Upper lobe of right lung (tissue), 1 donor: ENCODE measurements around the gene LRFN2. TPM values are rescaled to one million over a fixed set of nuclear protein-coding genes. Genes with fewer than 3 reads are reported as not detected.

ENCODE experiments used
- ATAC-seq: fragments of 200-7000 bp; cut with Tn5 transposase; one replicate; pipeline ENCODE4 v1.9.1; 2020; ENCODE audit warnings: mild to moderate bottlenecking, moderate library complexity
- DNase-seq: peaks from one replicate; pipeline ENCODE4 v3.0.0-alpha.2; 2020
- H3K27ac ChIP-seq: fragments of 200-600 bp; one replicate; pipeline ENCODE4 v1.8.0; 2022
- H3K27me3 ChIP-seq: fragments of 200-600 bp; one replicate; pipeline ENCODE4 v1.8.0; 2022; ENCODE audit warnings: mild to moderate bottlenecking
- H3K36me3 ChIP-seq: fragments of 200-600 bp; one replicate; pipeline ENCODE4 v1.8.0; 2022
- H3K4me1 ChIP-seq: fragments of 200-600 bp; one replicate; pipeline ENCODE4 v1.8.0; 2022
- H3K4me3 ChIP-seq: fragments of 200-600 bp; one replicate; pipeline ENCODE4 v1.8.0; 2022; ENCODE audit warnings: mild to moderate bottlenecking
- H3K9me3 ChIP-seq: fragments of 200-600 bp; one replicate; pipeline ENCODE4 v1.8.0; 2022
- CTCF ChIP-seq: fragments of 200-600 bp; IDR thresholded peaks from one replicate; pipeline ENCODE4 v1.8.0; 2022; ENCODE audit warnings: antibody characterized with exemption
- intact Hi-C: fragments of 100-400 bp; cut with DNase I; formaldehyde crosslinking; loops from one replicate; pipeline ENCODE4 v1.11.0; 2022
- total RNA-seq: library from RNA; stranded (reverse); fragmentation: NEBNext Ultra II Directional; extraction: Animal tissue kit (Norgen Biotek cat#: 25700); gene quantifications from one replicate; pipeline ENCODE4 v1.2.1, GENCODE V29; 2021
- donor health status: DM: no; HTN: yes; CAD: no; lungs with severe emphysema.

The LRFN2 gene
- total RNA-seq, 1 donor from 2014 or later: not detected

GRCh38 chr6:40520084-40520483, 67.1 kb downstream of the LRFN2 start:
- no peak for ATAC-seq
- Histone ChIP-seq H3K27me3 (peaks cover 16% of the 10 kb centered on the region), H3K9me3 (no peaks in the 10 kb centered on the region), H3K4me3 (no peak overlapping the region), H3K36me3 (no peaks in the 10 kb centered on the region), H3K4me1 (no peaks in the 10 kb centered on the region), H3K27ac (no peak overlapping the region)
- DNase-seq: no peak
- intact Hi-C loops: no loop called here
- no peak for TF ChIP-seq CTCF

- intact Hi-C loops: no loop called here
- H3K4me3 ChIP-seq: no peak overlapping the region
- no peaks in the 10 kb centered on the region for H3K36me3 ChIP-seq
- peaks cover 16% of the 10 kb centered on the region for H3K27me3 ChIP-seq
- TF ChIP-seq CTCF: no peak
- ATAC-seq: no peak
- H3K27ac ChIP-seq: no peak overlapping the region
- no peak for DNase-seq
- H3K4me1 ChIP-seq: no peaks in the 10 kb centered on the region
- no peaks in the 10 kb centered on the region for H3K9me3 ChIP-seq
These were observed 69.5 kb downstream of the LRFN2 start for GRCh38 chr6:40517654-40518053.

- no peak for TF ChIP-seq CTCF
- intact Hi-C loops: no loop called here
- no peak for DNase-seq
- no peaks in the 10 kb centered on the region for H3K4me1 ChIP-seq
- H3K27me3 ChIP-seq: peaks cover 16% of the 10 kb centered on the region
- no peak overlapping the region for H3K27ac ChIP-seq
- H3K36me3 ChIP-seq: no peaks in the 10 kb centered on the region
- no peak for ATAC-seq
- H3K4me3 ChIP-seq: no peak overlapping the region
- H3K9me3 ChIP-seq: no peaks in the 10 kb centered on the region
These were observed 70.7 kb downstream of the LRFN2 start for GRCh38 chr6:40516429-40516828.

GRCh38 chr6:40512340-40512739, 74.8 kb downstream of the LRFN2 start:
- no peaks in the 10 kb centered on the region for H3K4me1 ChIP-seq
- peaks cover 1% of the 10 kb centered on the region for H3K27me3 ChIP-seq
- ATAC-seq (no peak), DNase-seq (no peak)
- no peak overlapping the region for H3K27ac ChIP-seq
- no peaks in the 10 kb centered on the region for H3K9me3 ChIP-seq
- intact Hi-C loops: no loop called here
- TF ChIP-seq CTCF: no peak
- no peaks in the 10 kb centered on the region for H3K36me3 ChIP-seq
- no peak overlapping the region for H3K4me3 ChIP-seq

GRCh38 chr6:40511884-40512283, 75.3 kb downstream of the LRFN2 start:
- Histone ChIP-seq H3K27ac (no peak overlapping the region), H3K4me3 (no peak overlapping the region), H3K36me3 (no peaks in the 10 kb centered on the region), H3K27me3 (no peaks in the 10 kb centered on the region), H3K4me1 (no peaks in the 10 kb centered on the region), H3K9me3 (no peaks in the 10 kb centered on the region)
- ATAC-seq: no peak
- DNase-seq: no peak
- TF ChIP-seq CTCF: no peak
- intact Hi-C loops: no loop called here

GRCh38 chr6:40510442-40510841, 76.7 kb downstream of the LRFN2 start:
- ATAC-seq: no peak
- intact Hi-C loops: no loop called here
- no peak for TF ChIP-seq CTCF

More at GRCh38 chr6:40510442-40510841, 76.7 kb downstream of the LRFN2 start:
- Histone ChIP-seq H3K4me1 (no peaks in the 10 kb centered on the region), H3K36me3 (no peaks in the 10 kb centered on the region), H3K27me3 (no peaks in the 10 kb centered on the region), H3K27ac (no peak overlapping the region), H3K4me3 (no peak overlapping the region), H3K9me3 (no peaks in the 10 kb centered on the region)
- no peak for DNase-seq
